Skeletal muscle cell (primary cell): ENCODE measurements around the gene CFAP107.

ENCODE experiments used
- DNase-seq: peaks from one replicate; pipeline ENCODE4 v3.0.0-alpha.2; 2010; ENCODE audit warnings: low read depth
- H3K4me3 ChIP-seq: 2 replicates; pipeline ENCODE4 v1.5.1; 2011; ENCODE audit warnings: low read depth, mild to moderate bottlenecking, control low read depth, low read length, moderate library complexity

Gene CFAP107

GRCh38 chr1:12738934-12739333 is 7.1 kb upstream of the CFAP107 start:
- no peak for DNase-seq
- no peak overlapping the region for H3K4me3 ChIP-seq

DNA sequence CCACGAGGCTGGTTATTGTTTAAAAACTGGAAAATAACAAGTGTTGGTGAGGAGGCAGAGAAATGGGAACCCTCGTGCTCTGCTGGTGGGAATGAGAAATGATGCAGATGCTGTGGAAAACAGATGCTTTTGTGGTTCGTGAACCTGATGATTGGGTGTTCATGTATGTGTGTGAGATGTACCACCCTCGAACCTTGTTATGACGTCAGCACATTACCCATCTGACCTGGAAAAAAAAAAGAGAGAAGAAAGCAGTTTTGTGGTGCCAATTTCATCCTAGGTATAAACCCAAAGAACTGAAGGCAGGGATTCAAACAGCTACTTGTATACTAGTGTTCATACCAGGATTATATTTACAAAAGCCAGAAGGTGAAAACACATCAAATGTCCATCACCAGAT is 6.4 kb upstream of the CFAP107 start:
- no peak overlapping the region for H3K4me3 ChIP-seq
- no peak for DNase-seq

DNA sequence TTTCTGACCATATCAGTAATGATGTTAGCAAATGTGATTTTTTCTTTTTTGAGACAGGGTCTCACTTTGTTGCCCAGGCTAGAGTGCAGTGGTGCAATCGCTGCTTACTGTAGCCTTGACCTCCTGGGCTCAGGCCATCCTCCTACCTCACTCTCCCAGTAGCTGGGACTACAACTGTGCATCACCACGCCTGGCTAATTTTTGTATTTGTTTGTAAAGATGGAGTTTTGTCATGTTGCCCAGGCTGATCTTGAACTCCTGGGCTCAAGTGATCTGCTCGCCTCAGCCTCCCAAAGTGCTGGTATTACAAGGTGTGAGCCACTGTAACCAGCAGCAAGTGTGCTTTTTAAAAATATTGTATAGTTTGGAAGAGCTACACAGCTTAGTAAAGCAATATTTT is 4.1 kb upstream of the CFAP107 start:
- DNase-seq: no peak
- H3K4me3 ChIP-seq: no peak overlapping the region

DNA sequence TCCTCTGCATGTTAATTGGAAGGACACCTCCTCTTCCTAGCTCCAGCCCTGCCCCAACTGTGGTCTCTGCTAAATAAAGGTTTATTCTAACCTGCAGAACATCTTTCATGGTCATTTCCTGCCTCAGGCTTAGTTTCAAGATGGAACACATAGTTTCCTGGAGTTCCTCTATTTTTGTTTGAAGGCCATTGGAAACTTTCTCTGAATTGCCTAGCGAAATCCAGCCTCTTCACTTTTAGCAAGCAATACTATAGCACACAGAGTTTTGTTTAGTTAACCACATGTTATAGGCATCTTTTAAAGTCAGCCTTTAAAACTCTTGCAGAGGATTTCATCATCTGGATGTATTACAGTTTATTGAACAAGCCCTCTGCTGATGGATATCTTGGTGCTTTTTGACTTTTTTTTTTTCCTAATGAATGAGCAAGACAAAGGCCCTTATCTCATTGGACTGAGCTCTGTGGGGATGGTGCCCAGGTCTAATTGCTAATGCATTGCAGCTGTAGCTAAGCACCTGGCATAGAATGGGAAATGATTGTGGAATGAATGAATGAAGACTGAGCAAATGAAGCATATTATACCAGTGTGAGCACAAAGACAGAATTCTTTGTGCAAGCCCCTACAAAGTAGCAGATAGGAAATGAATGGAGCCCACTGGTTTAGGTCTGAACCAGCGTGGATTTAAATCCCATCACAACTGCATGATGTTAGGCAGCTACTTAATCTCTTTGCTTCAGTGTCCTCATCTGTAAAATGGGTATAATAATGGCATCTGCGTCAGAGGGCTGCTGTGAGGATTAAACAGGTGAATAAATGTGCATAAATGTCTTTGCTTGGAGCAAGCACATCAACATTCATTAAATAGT is 641 bp upstream of the CFAP107 start:
- no peak for DNase-seq
- H3K4me3 ChIP-seq: no peak overlapping the region

DNA sequence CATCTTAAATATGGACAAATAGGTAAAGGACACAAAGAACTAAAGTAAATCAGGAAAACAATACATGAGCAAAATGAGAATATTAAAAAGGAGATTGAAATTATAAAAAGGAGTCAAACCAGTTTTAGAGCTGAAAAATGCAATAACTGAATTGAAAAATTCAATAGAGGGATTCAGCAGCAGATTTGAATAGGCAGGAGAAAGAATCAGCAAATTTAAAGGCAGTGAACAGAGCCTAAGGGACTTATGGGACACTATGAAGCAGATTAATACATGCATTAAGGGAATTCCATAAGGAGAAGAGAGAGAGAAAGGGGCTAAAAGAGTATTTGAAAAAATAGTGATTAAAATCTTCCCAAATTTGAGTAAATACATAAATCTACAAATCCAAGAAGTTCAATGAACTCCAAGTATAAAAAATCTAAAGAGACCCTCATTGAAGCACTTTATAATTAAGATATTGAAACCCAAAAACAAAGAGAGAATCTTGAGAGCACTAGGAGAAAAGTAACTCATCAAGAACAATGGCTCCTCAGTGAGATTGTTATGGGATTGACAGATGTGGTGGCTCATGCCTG is 2.9 kb downstream of the CFAP107 start:
- DNase-seq: no peak
- H3K4me3 ChIP-seq: no peak overlapping the region

DNA sequence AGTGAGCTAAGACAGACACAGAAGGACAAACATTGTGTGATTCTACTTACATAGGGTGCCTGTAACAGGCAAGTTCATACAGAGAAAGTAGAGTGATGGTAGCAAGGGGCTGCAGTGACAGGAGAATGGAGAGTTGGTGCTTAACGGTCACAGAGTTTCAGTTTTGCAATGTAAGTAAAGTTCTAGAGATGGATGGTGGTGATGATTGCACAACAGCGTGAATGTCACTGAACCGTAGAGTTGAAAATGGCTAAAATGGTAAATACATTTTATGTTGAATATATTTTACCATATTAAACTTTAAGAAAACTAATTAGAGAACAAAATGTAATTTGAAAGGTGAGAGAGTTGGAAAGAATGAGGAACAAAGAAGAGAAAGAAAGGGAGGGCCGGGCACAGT is 8.7 kb downstream of the CFAP107 start:
- no peak overlapping the region for H3K4me3 ChIP-seq
- DNase-seq: no peak

GRCh38 chr1:12756273-12756672 is 10.3 kb downstream of the CFAP107 start:
- H3K4me3 ChIP-seq: no peak overlapping the region
- DNase-seq: no peak

DNA sequence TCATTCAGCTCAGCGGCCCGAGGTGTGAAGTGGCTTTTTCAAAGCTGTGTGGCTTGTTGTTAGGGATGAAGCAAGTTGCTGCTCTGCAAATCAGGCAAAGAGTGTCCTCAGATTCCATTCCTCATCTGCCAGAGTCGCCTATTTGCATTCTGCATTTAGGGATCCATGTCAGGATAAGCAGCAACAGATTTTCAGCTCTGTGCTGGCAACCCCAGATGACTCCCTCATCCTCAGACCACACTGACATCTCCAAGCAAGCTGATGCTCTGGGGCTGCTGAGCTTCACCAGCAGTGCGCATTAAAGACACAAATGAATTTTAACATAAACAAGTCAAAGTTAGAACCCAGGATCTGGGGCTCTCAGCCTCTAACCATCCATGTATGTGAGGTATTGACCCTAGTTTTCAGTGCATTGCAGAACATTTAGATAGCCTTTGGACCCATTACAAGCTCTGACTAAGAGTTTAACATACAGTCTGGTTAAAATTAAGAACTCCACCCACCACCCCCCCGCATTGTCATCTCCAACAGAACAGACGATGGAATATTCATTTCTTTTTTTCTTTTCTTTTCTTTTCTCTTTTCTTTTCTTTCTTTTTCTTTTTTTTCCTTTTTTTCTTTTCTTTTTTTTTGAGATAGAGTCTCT is 10.9 kb downstream of the CFAP107 start:
- DNase-seq: no peak

DNA sequence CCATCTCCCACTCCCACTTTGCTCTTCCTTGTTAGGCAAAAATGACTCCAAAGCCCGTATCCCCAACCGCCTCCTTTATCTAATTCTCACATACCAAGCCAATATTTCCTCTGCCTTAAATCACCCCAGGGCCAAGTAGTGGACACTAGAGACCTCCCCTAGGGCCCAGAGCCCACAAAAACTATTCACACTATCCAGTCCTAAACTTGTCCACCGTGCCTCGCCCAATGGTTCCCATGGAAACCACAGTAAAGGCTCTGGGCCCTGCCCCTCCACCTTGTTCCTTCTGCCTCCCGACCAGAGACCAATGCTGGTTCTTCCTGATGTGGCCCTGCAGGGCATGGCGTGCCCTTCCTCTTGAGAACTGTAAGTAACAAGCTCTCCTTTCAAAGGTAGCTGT is 11.8 kb downstream of the CFAP107 start:
- no peak for DNase-seq

More for the DNA sequence above, 10.9 kb downstream of the CFAP107 start:
- no peak overlapping the region for H3K4me3 ChIP-seq

DNA sequence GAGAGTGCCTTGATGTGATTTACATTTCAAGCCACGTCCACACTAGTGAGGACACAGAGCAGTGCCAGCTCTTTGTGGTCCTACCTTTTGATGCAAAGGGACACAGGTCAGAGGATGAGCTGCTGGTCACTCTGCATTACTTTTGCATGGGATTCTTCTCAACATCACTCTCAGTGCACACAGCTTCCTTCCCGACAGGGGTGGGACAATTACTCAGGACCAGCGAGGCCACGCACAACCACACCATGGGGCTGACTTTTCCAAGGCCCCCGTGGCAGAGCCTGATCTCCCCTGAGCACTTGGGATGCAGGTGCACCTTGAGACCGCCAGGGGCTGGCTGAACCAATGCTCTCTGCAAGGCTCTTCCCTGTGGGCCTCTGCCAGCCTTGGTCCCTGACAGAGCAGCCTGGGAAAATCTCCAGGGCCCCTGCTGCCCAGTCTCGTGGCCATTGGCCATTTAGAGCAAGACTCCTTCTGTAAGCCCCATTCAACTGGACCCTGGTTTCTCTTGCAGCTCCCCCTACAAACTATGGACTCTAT is 14.3 kb downstream of the CFAP107 start:
- DNase-seq: no peak
- H3K4me3 ChIP-seq: no peak overlapping the region

More for the DNA sequence above, 11.8 kb downstream of the CFAP107 start:
- no peak overlapping the region for H3K4me3 ChIP-seq

DNA sequence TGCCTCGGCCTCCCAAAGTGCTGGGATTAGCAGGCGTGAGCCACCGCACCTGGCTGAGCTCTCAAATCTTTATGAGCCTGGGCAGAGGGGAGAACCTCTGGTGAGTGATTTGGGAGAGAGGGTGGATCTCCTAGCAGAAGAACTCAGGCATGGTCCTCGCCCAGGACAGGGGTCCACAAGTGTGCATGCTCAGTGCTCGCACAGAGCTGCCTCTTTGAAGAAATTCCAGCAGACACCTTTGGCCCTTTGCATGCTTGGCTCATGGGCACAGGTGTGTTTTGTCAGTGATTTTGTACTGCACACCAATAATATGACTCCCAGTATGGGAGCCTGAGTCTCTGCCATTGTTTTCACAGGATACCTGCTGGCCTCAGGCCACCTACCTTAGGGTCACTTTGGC is 15.8 kb downstream of the CFAP107 start:
- H3K4me3 ChIP-seq: no peak overlapping the region
- DNase-seq: no peak

DNA sequence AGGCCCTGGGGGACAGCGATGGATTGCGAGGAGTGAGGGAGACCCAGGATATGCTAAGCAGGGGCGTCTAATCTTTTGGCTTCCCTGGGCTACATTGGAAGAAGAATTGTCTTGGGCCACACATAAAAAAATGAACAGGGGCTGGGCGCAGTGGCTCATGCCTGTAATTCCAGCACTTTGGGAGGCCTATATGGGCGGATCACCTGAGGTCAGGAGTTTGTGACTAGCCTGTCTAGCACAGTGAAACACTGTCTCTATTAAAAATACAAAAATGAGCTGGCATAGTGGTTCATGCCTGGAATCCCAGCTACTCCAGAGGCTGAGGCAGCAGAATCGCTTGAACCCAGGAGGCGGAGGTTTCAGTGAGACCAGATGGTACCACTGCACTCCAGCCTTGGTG is 16.8 kb downstream of the CFAP107 start:
- H3K4me3 ChIP-seq: no peak overlapping the region
- no peak for DNase-seq

GRCh38 chr1:12763479-12763878 is 17.5 kb downstream of the CFAP107 start:
- no peak for DNase-seq

GRCh38 chr1:12764016-12764415 is 18.0 kb downstream of the CFAP107 start:
- H3K4me3 ChIP-seq: no peak overlapping the region
- no peak for DNase-seq

More at GRCh38 chr1:12763479-12763878, 17.5 kb downstream of the CFAP107 start:
- H3K4me3 ChIP-seq: no peak overlapping the region

DNA sequence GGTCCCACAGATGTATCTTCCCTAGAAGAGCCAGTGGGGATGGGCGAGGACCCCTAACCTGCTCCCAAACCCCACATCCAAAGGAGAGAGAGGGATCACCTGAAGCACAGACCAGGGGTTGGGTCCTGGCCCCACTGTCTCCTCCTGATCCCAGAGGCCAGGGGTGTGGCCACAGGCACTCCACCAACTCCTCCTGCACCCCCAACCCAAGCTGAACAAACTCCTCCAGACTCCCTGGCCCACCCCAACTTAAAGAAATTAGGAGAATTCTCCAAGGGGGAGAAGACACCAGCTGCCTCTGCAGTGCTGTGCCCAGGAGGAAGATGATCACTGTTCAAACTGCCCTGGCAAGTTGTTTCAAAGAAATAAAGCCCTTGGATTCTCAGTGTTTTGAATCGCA is 23.0 kb downstream of the CFAP107 start:
- DNase-seq: no peak
- H3K4me3 ChIP-seq: no peak overlapping the region

DNA sequence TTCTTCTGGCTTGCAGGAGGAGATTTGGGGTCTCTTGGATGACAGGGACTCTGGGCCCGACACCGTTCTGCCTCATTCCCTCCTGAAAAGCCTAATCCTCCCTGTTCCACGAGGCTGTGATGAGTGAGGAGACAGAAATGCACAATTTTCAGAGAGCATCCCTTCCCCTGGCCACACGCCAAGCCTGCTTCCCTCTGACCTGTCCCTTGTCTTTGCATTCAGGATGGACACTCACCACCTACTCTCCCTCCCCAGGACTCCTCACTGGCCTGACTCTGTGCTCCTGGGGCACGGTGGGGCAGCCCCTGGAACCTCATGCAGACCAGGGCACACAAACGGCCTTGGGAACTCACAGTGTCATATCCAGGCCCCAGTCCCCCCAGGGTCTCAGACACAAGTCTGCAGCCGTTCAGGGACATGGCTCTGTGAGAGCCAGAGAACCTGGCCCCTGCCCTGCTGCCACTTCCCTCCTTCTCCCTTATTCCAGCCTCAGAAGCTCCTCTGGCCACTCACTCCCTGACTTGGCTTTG is 24.0 kb downstream of the CFAP107 start:
- DNase-seq: no peak
- H3K4me3 ChIP-seq: no peak overlapping the region

GRCh38 chr1:12770620-12771019 is 24.6 kb downstream of the CFAP107 start:
- no peak overlapping the region for H3K4me3 ChIP-seq

DNA sequence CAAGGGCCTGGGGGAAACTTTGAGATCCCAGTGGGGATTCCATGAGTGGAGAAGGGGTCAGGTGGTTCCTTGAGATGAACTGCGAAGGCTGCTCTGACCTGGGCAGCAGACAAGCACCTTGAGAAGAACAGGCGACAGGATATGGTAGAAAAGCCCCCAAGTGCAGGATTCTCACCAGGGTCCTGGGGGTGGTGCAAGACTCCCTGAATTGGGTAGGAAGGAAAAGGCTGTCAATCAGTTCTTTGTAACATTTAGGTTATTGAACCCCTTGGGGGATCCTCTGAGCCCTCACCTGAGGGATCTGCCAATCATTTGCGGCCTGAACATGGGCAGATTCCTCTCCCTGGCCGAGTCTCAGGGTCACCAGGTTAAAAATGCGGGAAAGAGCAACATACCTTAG is 25.2 kb downstream of the CFAP107 start:
- no peak for DNase-seq
- no peak overlapping the region for H3K4me3 ChIP-seq

More at GRCh38 chr1:12770620-12771019, 24.6 kb downstream of the CFAP107 start:
- no peak for DNase-seq

DNA sequence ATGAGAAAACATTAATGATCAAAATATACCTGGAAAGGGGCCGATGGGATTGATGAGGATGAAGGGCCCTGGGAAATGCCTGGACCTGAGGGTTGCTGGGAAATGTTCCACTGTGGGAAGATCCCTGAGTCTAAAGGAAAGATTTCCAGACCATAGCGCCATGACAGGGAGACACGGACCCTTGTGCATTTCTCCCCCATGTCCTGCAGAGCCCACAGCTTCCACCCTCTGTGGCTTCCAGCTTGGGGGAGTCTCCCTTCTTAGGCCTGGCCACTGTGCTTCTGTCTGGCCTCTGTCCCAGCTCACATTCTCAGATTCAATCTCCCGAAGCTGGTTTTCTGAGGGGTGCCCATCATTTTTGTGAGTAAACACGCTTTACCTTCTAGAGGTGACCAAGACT is 26.5 kb downstream of the CFAP107 start:
- no peak for DNase-seq
- H3K4me3 ChIP-seq: no peak overlapping the region

GRCh38 chr1:12773438-12773837 is 27.4 kb downstream of the CFAP107 start, which contains the start of gene PRAMEF12:
PRAMEF12 (plus strand) TSS chr1:12773738; CDS start chr1:12774868, 1,130 bp downstream.
- H3K4me3 ChIP-seq: no peak within 1 kb of the TSS
- DNase-seq: no peak
